ENCODE measurements around the gene TMEM169.

- no peak for TF ChIP-seq POLR2AphosphoS5 (IDR thresholded peaks at IDR 0.05; ENCODE audit: low read depth, low read length)
- no peak for TF ChIP-seq POLR2A (IDR thresholded peaks at IDR 0.05; ENCODE audit: low read depth, low read length)
- no peak for TF ChIP-seq TAF1 (IDR thresholded peaks at IDR 0.05; ENCODE audit: borderline replicate concordance, low read depth, low read length)
These were observed 50.9 kb downstream of the TMEM169 start for GRCh38 chr2:216132585-216132984.
